ENCODE measurements around the gene RNF113A.

- TF ChIP-seq CTCF (IDR thresholded peaks at IDR 0.05; ENCODE audit: control extremely low read depth in 1 of 3, insufficient read depth in 1 of 3, low read depth in 1 of 3, low read length in 3 of 3) (no peak), YY1 (IDR thresholded peaks at IDR 0.05; ENCODE audit: low read depth, low read length) (no peak), POLR2AphosphoS5 (IDR thresholded peaks at IDR 0.05; ENCODE audit: low read depth, low read length) (no peak), FOSL1 (IDR thresholded peaks at IDR 0.05; ENCODE audit: insufficient read depth, low read depth, low read length) (no peak), KDM5A (IDR thresholded peaks at IDR 0.05; ENCODE audit: low read length) (no peak), SIN3A (conservative IDR thresholded peaks at IDR 0.05 in 1 of 2, IDR thresholded peaks at IDR 0.05 in 1 of 2; ENCODE audit: low read depth in 1 of 2, low read length in 2 of 2) (no peak), EZH2 (IDR thresholded peaks at IDR 0.05; ENCODE audit: low read depth, low read length, severe bottlenecking) (no peak), HDAC6 (IDR thresholded peaks at IDR 0.05; ENCODE audit: low read depth, low read length) (no peak), CBX5 (IDR thresholded peaks at IDR 0.05; ENCODE audit: low read depth, low read length) (no peak)
- TF ChIP-seq, protein P1, sequence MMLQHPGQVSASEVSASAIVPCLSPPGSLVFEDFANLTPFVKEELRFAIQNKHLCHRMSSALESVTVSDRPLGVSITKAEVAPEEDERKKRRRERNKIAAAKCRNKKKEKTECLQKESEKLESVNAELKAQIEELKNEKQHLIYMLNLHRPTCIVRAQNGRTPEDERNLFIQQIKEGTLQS (IDR thresholded peaks at IDR 0.05; ENCODE audit: insufficient read depth, low read depth, low read length) = no peak
These were observed 44.8 kb upstream of the RNF113A start for GRCh38 chrX:119916310-119916709.

Measured in H1 (cell line).